Duodenal mucosa (tissue), 2 donors: ENCODE data around the gene DHCR24.

Source experiments
- H3K27ac ChIP-seq: one replicate; pipeline ENCODE4 v1.7.0; 2013; ENCODE audit warnings: low read depth, low read length
- H3K27me3 ChIP-seq, 2 donors: one replicate each; pipeline ENCODE4 v1.7.0; 2013; ENCODE audit warnings: low read length in 2 of 2, control low read depth in 1 of 2; ENCODE audit not compliant: insufficient read depth in 2 of 2, control insufficient read depth in 1 of 2
- H3K36me3 ChIP-seq, 2 donors: one replicate each; pipeline ENCODE4 v1.7.0; 2013; ENCODE audit warnings: low read length in 2 of 2, control low read depth in 1 of 2; ENCODE audit not compliant: insufficient read depth in 2 of 2, control insufficient read depth in 1 of 2
- H3K4me1 ChIP-seq, 2 donors: one replicate each; pipeline ENCODE4 v1.7.0; 2013; ENCODE audit warnings: low read length in 2 of 2, control low read depth in 1 of 2; ENCODE audit not compliant: insufficient read depth in 2 of 2, control insufficient read depth in 1 of 2
- H3K4me3 ChIP-seq, 2 donors: one replicate each; pipeline ENCODE4 v1.7.0; 2013; ENCODE audit warnings: low read length in 2 of 2, low read depth in 1 of 2
- H3K9ac ChIP-seq, 2 donors: one replicate each; pipeline ENCODE4 v1.7.0; 2013; ENCODE audit warnings: low read length in 2 of 2, low read depth in 1 of 2
- H3K9me3 ChIP-seq, 2 donors: one replicate each; pipeline ENCODE4 v1.7.0; 2013; ENCODE audit warnings: low read length in 2 of 2, control low read depth in 1 of 2; ENCODE audit not compliant: control insufficient read depth in 1 of 2

DHCR24 gene

DNA sequence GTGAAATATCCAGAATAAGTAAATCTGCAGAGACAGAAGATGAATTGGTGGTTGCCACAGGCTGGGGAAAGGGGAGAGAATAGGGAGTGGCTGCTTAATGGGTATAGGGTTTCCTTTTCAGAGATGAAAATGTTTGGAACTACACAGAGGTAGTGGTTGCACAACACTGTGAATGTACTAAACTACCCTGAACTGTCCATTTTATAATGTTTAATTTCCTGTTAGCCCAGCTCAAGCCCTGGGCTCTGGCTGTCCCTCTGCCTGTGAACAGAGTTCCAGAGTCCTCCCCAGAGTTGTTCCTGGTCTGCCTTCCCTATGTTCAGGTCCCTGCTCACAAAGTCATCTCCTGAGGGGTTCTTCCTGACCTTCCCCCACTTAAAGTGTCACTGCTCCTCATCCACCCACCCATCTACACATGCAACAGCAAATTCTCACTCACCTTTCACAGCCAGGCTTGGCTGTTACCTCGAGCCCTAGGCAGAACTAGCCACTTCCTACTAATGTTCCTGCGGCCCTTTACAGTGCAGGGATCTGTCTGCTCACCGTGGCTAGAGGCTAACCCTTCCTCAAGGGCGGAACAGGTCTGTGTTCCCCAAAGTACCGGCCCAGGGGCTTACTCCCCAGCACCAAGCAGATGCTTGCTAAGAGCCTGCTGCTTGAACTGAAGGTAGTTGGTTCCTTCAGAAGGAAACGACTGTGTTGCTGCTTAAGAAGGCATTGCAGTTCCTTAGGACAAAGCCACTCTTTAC lies 22.4 kb downstream of the DHCR24 start:
- no peak overlapping the region for H3K27ac ChIP-seq
- peaks cover 16 to 81% of the 10 kb centered on the region in 2 donors for H3K36me3 ChIP-seq
- H3K4me1 ChIP-seq, result peaks cover 8 to 19% of the 10 kb centered on the region in 2 donors

DNA sequence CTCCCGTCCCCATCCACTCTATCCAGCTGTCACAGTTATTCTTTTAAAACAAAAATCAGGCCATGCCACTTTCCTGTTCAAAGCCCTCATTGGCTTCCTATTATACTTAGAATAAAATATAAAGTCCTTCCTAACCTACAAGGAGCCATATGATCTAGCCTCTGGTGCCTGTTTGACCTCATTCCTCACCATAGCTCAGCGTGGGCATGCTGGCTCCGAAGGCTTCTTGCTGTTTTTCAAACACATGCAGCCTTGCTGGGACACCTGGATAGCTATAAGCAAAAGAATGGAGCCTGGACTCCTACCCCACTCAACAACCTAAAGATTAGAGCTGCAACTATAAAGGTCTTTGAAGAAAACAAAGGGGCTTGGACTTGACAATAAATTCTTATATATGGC lies 23.7 kb downstream of the DHCR24 start:
- H3K36me3 ChIP-seq, result peaks cover 19 to 83% of the 10 kb centered on the region in 2 donors
- H3K4me1 ChIP-seq, result peaks cover 8 to 19% of the 10 kb centered on the region in 2 donors
- H3K27me3 ChIP-seq, result no peaks in the 10 kb centered on the region
- no peak overlapping the region for H3K27ac ChIP-seq
- no peak overlapping the region for H3K9ac ChIP-seq
- H3K4me3 ChIP-seq, result no peak overlapping the region
- no peaks in the 10 kb centered on the region for H3K9me3 ChIP-seq

More for the DNA sequence above, 22.4 kb downstream of the DHCR24 start:
- no peaks in the 10 kb centered on the region for H3K9me3 ChIP-seq
- H3K4me3 ChIP-seq, result no peak overlapping the region
- no peak overlapping the region for H3K9ac ChIP-seq
- H3K27me3 ChIP-seq, result no peaks in the 10 kb centered on the region

DNA sequence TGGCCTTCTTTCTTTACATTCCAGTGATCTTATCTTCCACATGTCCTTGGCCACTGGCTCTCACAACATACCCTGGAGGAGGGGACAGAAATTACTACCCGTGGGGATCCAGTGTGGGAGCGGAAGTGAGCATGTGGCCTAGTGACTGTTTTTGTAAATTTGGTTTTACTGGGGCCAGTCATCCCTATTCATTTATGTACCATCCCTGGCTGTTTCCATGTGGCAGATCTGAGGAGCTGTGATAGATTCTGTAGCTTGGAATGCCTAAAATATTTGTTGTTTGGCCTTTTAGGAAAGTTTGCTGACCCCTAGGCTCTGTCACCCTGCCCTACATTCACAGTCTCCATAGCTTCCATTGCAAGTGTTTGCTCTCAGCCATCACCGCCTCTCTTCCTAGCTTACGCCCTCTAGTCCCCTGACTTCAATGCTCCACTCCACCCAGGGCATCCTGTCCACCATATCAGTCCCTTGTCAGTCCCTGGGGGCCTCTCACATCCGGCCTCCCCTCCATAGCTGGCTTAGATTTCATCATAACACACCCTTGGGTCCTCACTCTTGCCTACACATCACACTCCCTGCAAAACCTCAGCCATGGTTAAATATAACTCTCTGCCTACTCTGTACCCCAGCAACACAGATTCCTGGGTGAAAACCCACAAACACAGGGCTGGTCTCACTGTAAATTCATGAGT lies 25.8 kb downstream of the DHCR24 start:
- Histone ChIP-seq H3K4me1 (peaks cover 0 to 8% of the 10 kb centered on the region in 2 donors), H3K36me3 (peaks cover 24 to 80% of the 10 kb centered on the region in 2 donors), H3K27ac (no peak overlapping the region), H3K27me3 (no peaks in the 10 kb centered on the region), H3K9ac (no peak overlapping the region), H3K9me3 (no peaks in the 10 kb centered on the region), H3K4me3 (no peak overlapping the region)

DNA sequence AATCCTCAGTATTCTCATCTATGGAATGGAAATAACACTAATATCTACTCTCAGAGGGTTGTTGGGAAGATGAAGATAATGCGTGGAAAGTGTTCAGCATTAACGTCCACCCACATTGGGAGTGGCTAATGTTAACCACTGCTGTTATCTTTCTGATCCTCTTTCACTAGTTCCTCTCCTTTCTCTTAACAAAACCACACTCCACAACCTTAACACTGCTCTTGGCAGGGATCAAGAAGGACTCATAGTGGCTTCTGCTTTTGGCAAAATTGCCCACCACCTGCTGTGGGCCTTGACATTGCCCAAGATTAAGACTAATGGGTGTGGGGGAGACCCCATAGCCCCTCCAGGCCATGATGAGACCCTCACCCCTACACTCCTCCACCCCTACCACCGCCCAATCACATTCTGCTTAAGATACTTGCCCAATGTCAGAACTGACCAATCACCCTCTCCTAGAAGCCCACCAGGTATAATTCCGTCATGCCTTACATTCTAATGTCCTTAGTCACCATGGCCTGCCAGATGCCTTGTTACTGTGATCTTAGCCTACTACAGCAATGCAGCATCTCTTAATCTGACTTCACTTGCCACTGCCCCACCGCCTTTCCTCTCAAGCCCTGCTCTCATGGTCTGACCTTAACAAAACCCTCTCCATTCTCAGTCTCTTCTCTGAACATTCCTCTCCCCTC lies 27.1 kb downstream of the DHCR24 start:
- H3K9me3 ChIP-seq, result no peaks in the 10 kb centered on the region
- peaks cover 0 to 4% of the 10 kb centered on the region in 2 donors for H3K4me1 ChIP-seq
- H3K9ac ChIP-seq, result no peak overlapping the region
- H3K27me3 ChIP-seq, result no peaks in the 10 kb centered on the region
- no peak overlapping the region for H3K4me3 ChIP-seq
- no peak overlapping the region for H3K27ac ChIP-seq
- peaks cover 24 to 75% of the 10 kb centered on the region in 2 donors for H3K36me3 ChIP-seq

DNA sequence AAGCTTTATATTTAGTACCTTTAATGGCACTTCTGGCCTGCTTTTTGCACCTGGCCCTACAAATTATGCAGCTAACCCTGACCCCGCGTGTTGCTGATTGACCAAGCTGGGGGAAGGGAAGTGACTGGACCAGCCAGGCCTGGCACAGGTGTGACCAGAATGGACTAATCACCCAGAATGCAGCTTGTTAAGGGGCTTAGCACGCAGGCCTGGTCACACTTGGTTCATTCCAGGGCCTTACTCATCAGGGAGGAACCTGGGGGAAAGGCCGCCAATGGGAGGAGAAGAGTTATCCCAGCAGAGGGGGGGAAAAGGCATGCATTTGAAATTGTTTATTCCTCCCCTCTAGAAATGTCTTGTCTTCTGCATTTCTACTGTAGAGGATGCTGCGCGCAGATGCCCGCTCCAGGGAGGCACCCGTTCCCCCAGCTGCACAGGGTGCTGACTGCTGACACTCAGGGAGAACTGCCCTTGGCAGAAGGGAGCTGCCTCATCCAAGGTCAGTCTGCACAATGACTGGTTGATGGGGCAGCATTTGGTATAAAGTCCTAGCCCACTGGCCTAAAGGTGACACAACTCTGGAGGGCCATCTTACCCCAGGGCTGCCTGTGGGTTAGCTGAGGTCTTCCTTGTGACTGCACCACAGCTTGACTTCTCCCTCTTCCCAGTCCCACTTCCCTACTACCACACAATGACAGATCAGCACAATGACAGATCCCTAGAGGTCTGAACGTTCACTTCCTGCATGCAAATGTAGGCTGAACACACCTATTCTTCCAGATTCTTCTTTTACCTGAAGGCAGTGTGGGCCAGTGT lies 29.0 kb downstream of the DHCR24 start:
- Histone ChIP-seq H3K4me1 (peaks cover 0 to 4% of the 10 kb centered on the region in 2 donors), H3K9ac (no peak overlapping the region), H3K9me3 (no peaks in the 10 kb centered on the region), H3K4me3 (no peak overlapping the region), H3K27me3 (no peaks in the 10 kb centered on the region), H3K27ac (no peak overlapping the region), H3K36me3 (peaks cover 26 to 78% of the 10 kb centered on the region in 2 donors)

DNA sequence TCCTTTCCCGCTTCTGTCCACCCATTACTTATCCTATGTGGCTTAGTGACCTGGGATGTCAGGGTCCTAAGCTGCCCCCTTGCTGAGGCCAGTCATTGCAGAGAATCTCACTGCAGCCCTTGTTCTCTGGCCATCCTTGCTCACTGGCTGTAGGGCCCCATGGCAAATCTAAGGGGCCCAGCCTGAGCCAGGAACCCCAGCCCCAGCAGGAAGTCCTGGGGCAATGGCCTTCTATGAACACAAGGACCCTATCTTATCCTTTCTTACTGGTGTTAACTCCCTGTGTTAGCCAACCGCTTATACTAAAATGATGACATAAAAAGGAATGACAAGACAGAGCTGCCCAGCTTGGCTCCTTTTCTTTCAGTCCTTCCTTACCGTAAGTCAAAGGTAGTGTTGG lies 29.9 kb downstream of the DHCR24 start:
- no peak overlapping the region for H3K27ac ChIP-seq
- peaks cover 30 to 82% of the 10 kb centered on the region in 2 donors for H3K36me3 ChIP-seq
- no peak overlapping the region for H3K9ac ChIP-seq
- no peaks in the 10 kb centered on the region for H3K27me3 ChIP-seq
- H3K9me3 ChIP-seq, result no peaks in the 10 kb centered on the region
- H3K4me3 ChIP-seq, result no peak overlapping the region
- H3K4me1 ChIP-seq, result peaks cover 0 to 4% of the 10 kb centered on the region in 2 donors

DNA sequence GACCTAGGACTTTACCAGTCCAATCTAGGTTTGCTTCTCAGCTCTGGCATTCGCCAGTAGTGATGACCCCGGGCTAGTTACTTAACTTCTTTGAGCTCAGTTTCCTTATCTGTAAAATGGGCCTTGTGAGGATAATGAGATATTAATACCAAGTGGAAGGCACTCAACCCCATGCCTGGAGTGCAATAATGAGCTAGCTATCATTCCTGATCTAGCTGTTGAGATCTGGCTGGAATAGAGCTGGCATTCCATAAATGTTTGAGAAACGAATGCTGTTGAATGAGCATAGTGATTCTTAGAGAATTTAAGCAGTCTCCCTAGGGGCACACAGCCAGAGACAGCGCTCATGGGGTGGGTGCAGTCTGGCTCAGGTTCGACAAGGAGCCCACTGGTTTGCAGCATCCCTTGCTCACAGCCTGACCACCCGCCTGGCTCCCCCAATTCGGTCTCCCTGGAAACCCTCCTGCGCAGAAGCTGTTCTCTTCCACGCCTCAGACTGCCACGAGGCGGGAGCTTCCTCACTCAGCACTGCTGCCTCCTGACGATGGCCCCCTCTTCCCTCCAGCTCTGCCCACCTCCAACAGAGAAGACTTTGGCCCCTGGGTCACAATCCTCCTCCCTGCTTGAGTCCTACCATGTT lies 32.5 kb downstream of the DHCR24 start:
- H3K27ac ChIP-seq, result no peak overlapping the region
- no peak overlapping the region for H3K4me3 ChIP-seq
- H3K9ac ChIP-seq, result no peak overlapping the region
- H3K27me3 ChIP-seq, result no peaks in the 10 kb centered on the region
- H3K4me1 ChIP-seq, result peaks cover 0 to 4% of the 10 kb centered on the region in 2 donors
- H3K9me3 ChIP-seq, result no peaks in the 10 kb centered on the region
- peaks cover 37 to 86% of the 10 kb centered on the region in 2 donors for H3K36me3 ChIP-seq

DNA sequence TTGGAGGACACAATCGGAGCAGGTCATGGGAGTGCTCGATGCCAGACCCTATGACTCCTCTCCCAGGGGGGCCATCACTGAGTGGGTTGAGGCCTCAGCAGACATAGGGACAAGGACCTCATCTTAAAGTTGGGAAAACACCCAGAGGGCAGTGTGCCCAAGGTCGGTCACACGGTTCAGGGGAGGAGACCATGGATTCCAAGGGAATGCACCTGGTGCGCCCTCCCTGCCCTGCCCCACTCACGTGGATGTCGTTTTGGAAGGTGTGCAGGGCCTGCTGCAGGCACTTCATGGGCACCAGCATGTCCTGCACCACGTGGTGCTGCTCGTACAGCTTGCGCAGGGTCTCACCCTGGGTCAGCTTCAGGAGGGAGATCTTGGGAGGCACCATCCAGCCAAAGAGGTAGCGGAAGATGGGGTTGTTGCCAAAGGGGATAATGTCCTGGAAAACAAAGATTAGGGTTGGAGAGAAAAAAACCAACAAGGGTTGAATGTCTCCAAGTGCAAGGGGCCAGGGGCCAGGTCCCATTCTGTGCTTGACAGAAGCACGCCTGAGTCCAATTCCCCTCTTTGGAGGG lies 33.1 kb downstream of the DHCR24 start:
- Histone ChIP-seq H3K4me3 (no peak overlapping the region), H3K9me3 (no peaks in the 10 kb centered on the region), H3K27me3 (no peaks in the 10 kb centered on the region), H3K27ac (no peak overlapping the region), H3K4me1 (peaks cover 0 to 4% of the 10 kb centered on the region in 2 donors), H3K9ac (no peak overlapping the region), H3K36me3 (peaks cover 36 to 86% of the 10 kb centered on the region in 2 donors)

DNA sequence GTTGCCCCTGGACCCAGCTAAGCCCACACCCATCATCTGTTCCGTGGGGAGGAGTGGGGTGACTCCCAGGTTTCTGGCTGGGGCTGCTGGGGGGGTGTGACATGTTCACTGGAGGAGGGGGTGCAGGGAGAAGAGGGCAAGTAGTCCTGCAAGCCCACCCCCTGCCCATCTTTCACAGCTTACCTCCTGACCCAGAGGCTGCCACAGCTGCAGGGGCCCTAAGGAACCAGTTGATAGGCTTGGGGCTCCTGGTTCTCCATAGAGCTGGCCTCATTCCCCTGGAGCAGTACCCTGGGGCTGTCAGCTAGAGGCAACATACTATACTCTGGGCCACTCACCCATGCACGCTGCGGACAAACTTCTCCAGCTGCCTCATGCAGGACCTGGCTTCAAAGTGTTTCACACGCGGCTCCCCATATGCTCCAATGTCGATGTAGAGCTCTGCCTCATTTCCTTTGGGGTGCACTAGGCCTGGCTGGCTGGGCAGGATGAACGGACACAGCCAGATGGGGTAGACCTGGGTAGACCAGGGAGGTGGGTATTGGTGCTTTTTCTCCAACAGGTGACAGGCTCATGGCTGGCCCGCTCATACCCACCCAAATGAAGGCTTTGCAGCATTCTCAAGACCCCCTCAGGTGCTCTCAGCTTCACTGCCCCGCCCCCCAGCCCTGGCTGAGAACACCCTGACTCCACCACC lies 33.8 kb downstream of the DHCR24 start:
- H3K4me1 ChIP-seq, result peaks cover 0 to 4% of the 10 kb centered on the region in 2 donors
- H3K27ac ChIP-seq, result no peak overlapping the region
- H3K9me3 ChIP-seq, result no peaks in the 10 kb centered on the region
- no peak overlapping the region for H3K4me3 ChIP-seq
- H3K9ac ChIP-seq, result no peak overlapping the region
- no peaks in the 10 kb centered on the region for H3K27me3 ChIP-seq
- peaks cover 36 to 88% of the 10 kb centered on the region in 2 donors for H3K36me3 ChIP-seq
